H9 (cell line): ENCODE measurements around the gene ENHO. TPM values are rescaled to one million over a fixed set of nuclear protein-coding genes. Genes with fewer than 3 reads are reported as not detected.

Source experiments
- DNase-seq: peaks from one replicate; pipeline ENCODE4 v3.0.0-alpha.2; 2017
- H2AFZ ChIP-seq: one replicate; pipeline ENCODE4 v1.6.1; 2013; ENCODE audit warnings: mild to moderate bottlenecking, low read length, control low read depth, moderate library complexity
- H2AK5ac ChIP-seq: 2 replicates; pipeline ENCODE4 v1.6.1; 2013; ENCODE audit warnings: low read length, control low read depth, mixed read lengths; ENCODE audit not compliant: insufficient read length
- H2BK120ac ChIP-seq: one replicate; pipeline ENCODE4 v1.6.1; 2013; ENCODE audit warnings: low read depth, mild to moderate bottlenecking, low read length, control low read depth, inconsistent platforms; ENCODE audit not compliant: poor library complexity, severe bottlenecking
- H2BK12ac ChIP-seq: 2 replicates; pipeline ENCODE4 v1.6.1; 2013; ENCODE audit warnings: low read length, control low read depth, mixed read lengths, low read depth; ENCODE audit not compliant: insufficient read length
- H2BK15ac ChIP-seq: 2 replicates; pipeline ENCODE4 v1.6.1; 2013; ENCODE audit warnings: low read depth, low read length, control low read depth
- H2BK20ac ChIP-seq: one replicate; pipeline ENCODE4 v1.6.1; 2013; ENCODE audit warnings: low read depth, mild to moderate bottlenecking, low read length, control low read depth, inconsistent platforms; ENCODE audit not compliant: poor library complexity, severe bottlenecking
- H2BK5ac ChIP-seq: 2 replicates; pipeline ENCODE4 v1.6.1; 2013; ENCODE audit warnings: low read length, control low read depth, mixed read lengths; ENCODE audit not compliant: insufficient read length
- H3K14ac ChIP-seq: 2 replicates; pipeline ENCODE4 v1.6.1; 2013; ENCODE audit warnings: low read length, control low read depth; ENCODE audit not compliant: insufficient read depth
- H3K18ac ChIP-seq: 2 replicates; pipeline ENCODE4 v1.6.1; 2013; ENCODE audit warnings: low read depth, mild to moderate bottlenecking, mixed read lengths, low read length, control low read depth; ENCODE audit not compliant: insufficient read length
- H3K23ac ChIP-seq: 2 replicates; pipeline ENCODE4 v1.6.1; 2013; ENCODE audit warnings: low read length, control low read depth, mixed read lengths, low read depth; ENCODE audit not compliant: insufficient read length
- H3K23me2 ChIP-seq: 2 replicates; pipeline ENCODE4 v1.6.1; 2013; ENCODE audit warnings: low read depth, mild to moderate bottlenecking, mixed read lengths, low read length, control low read depth; ENCODE audit not compliant: insufficient read length, poor library complexity, severe bottlenecking
- H3K27ac ChIP-seq: 2 replicates; pipeline ENCODE4 v1.5.1; 2013; ENCODE audit warnings: low read length, control low read depth, mixed read lengths, low read depth; ENCODE audit not compliant: insufficient read length
- H3K27me3 ChIP-seq: 2 replicates; pipeline ENCODE4 v1.6.1; 2013; ENCODE audit warnings: low read length, control low read depth, inconsistent platforms; ENCODE audit not compliant: insufficient read depth
- H3K4ac ChIP-seq: 2 replicates; pipeline ENCODE4 v1.6.1; 2013; ENCODE audit warnings: low read depth, mild to moderate bottlenecking, control low read depth, inconsistent platforms, low read length, moderate library complexity
- H3K4me1 ChIP-seq: 2 replicates; pipeline ENCODE4 v1.6.1; 2013; ENCODE audit warnings: low read length, control low read depth, inconsistent platforms; ENCODE audit not compliant: insufficient read depth
- H3K4me2 ChIP-seq: 2 replicates; pipeline ENCODE4 v1.6.1; 2013; ENCODE audit warnings: low read length, control low read depth, mixed read lengths; ENCODE audit not compliant: insufficient read length, insufficient read depth
- H3K56ac ChIP-seq: 2 replicates; pipeline ENCODE4 v1.6.1; 2013; ENCODE audit warnings: low read depth, mild to moderate bottlenecking, mixed read lengths, low read length, control low read depth; ENCODE audit not compliant: insufficient read length
- H3K79me1 ChIP-seq: 2 replicates; pipeline ENCODE4 v1.6.1; 2013; ENCODE audit warnings: low read depth, mild to moderate bottlenecking, moderate library complexity, low read length, control low read depth, inconsistent platforms; ENCODE audit not compliant: insufficient read depth, poor library complexity, severe bottlenecking
- H3K79me2 ChIP-seq: 2 replicates; pipeline ENCODE4 v1.6.1; 2013; ENCODE audit warnings: low read length, control low read depth, inconsistent platforms; ENCODE audit not compliant: insufficient read depth
- H3K9ac ChIP-seq: 2 replicates; pipeline ENCODE4 v1.6.1; 2013; ENCODE audit warnings: low read length, control low read depth, mixed read lengths; ENCODE audit not compliant: insufficient read length; ENCODE audit errors: extremely low read depth
- H3K9me3 ChIP-seq: one replicate; pipeline ENCODE4 v1.6.1; 2013; ENCODE audit warnings: low read depth, low read length, inconsistent platforms; ENCODE audit not compliant: control insufficient read depth
- H3T11ph ChIP-seq: one replicate; pipeline ENCODE4 v1.6.1; 2013; ENCODE audit warnings: mild to moderate bottlenecking, low read length, control low read depth, inconsistent platforms
- H4K20me1 ChIP-seq: one replicate; pipeline ENCODE4 v1.6.1; 2013; ENCODE audit not compliant: control insufficient read depth, insufficient read length, insufficient read depth
- H4K5ac ChIP-seq: 2 replicates; pipeline ENCODE4 v1.6.1; 2013; ENCODE audit warnings: low read depth, mild to moderate bottlenecking, mixed read lengths, low read length, control low read depth; ENCODE audit not compliant: insufficient read length
- H4K8ac ChIP-seq: replicated peaks from 2 replicates; pipeline ENCODE4 v1.6.1; 2013; ENCODE audit warnings: low read length, control low read depth, mixed read lengths, low read depth; ENCODE audit not compliant: insufficient read length
- H4K91ac ChIP-seq: 2 replicates; pipeline ENCODE4 v1.6.1; 2013; ENCODE audit warnings: low read depth, mild to moderate bottlenecking, moderate library complexity, mixed read lengths, low read length, control low read depth; ENCODE audit not compliant: insufficient read length
- H3K27ac Mint-ChIP-seq, 3 experiments: 2 replicates in 2 of 3; 3 replicates in 1 of 3; pipeline ENCODE4 v1.8.0; 2020 to 2021; ENCODE audit warnings: mixed read lengths in 3 of 3, mild to moderate bottlenecking in 1 of 3, moderate library complexity in 1 of 3
- H3K27me3 Mint-ChIP-seq: 2 replicates; pipeline ENCODE4 v1.8.0; 2021; ENCODE audit warnings: low read depth, mild to moderate bottlenecking, moderate library complexity, mixed read lengths
- H3K36me3 Mint-ChIP-seq, 3 experiments: 2 replicates in 2 of 3; 3 replicates in 1 of 3; pipeline ENCODE4 v1.8.0; 2020 to 2021; ENCODE audit warnings: low read depth in 3 of 3, mixed read lengths in 3 of 3; ENCODE audit not compliant: insufficient read depth in 1 of 3
- H3K4me1 Mint-ChIP-seq, 2 experiments: 2 replicates each; pipeline ENCODE4 v1.8.0; 2020; ENCODE audit warnings: mixed read lengths in 2 of 2
- H3K4me3 Mint-ChIP-seq, 2 experiments: 2 replicates in 1 of 2; 3 replicates in 1 of 2; pipeline ENCODE4 v1.8.0; 2020 to 2021; ENCODE audit warnings: mild to moderate bottlenecking in 2 of 2, mixed read lengths in 2 of 2, moderate library complexity in 1 of 2
- H3K9me3 Mint-ChIP-seq, 2 experiments: 2 replicates in 1 of 2; 3 replicates in 1 of 2; pipeline ENCODE4 v1.8.0; 2020; ENCODE audit warnings: mild to moderate bottlenecking in 2 of 2, mixed read lengths in 2 of 2, moderate library complexity in 1 of 2
- WGBS: extraction: QIAGEN DNeasy Blood & Tissue Kit; methylation state at CpG from one replicate; pipeline ENCODE4 v1.1.7; 2013; ENCODE audit warnings: missing lambda C conversion rate, low lambda C conversion rate, mixed read lengths; ENCODE audit not compliant: insufficient read length; ENCODE audit errors: extremely low coverage; 5-methylcytosine and 5-hydroxymethylcytosine counted together
- total RNA-seq: library from RNA; stranded (reverse); gene quantifications from 2 replicates; pipeline ENCODE4 v1.2.1, GENCODE V29; 2021
- TF ChIP-seq, protein P1 (sequence below): fragments of 200-600 bp; sonication (generic); conservative IDR thresholded peaks from 3 replicates; pipeline ENCODE4 v1.8.0; 2021; ENCODE audit warnings: antibody characterized with exemption, mild to moderate bottlenecking

ENHO gene
- total RNA-seq, 1 experiment from 2014 or later: 14.5 TPM

GRCh38 chr9:34541540-34541939 lies 18.8 kb upstream of the ENHO start:
- Histone ChIP-seq H2BK5ac (no peak overlapping the region), H3K79me1 (no peaks in the 10 kb centered on the region), H3K14ac (no peak overlapping the region), H4K20me1 (no peaks in the 10 kb centered on the region), H3K56ac (no peak overlapping the region), H3T11ph (no peak overlapping the region), H3K23ac (no peak overlapping the region), H4K91ac (no peak overlapping the region), H3K4ac (no peak overlapping the region), H3K4me1 (no peaks in the 10 kb centered on the region), H2AFZ (no peak overlapping the region), H4K8ac (no peak overlapping the region), H3K23me2 (no peaks in the 10 kb centered on the region), H2AK5ac (no peak overlapping the region), H2BK20ac (no peak overlapping the region), H2BK12ac (no peak overlapping the region), H3K18ac (no peak overlapping the region), H3K27ac (no peak overlapping the region), H2BK15ac (no peak overlapping the region), H3K9me3 (no peaks in the 10 kb centered on the region), H4K5ac (no peak overlapping the region), H3K79me2 (no peaks in the 10 kb centered on the region), H3K27me3 (no peaks in the 10 kb centered on the region), H2BK120ac (no peak overlapping the region), H3K9ac (no peak overlapping the region), H3K4me2 (no peak overlapping the region)
- no peak for DNase-seq
- WGBS: no CpG with 5 or more reads among the region's 7 CpGs
- Mint-ChIP-seq H3K36me3 (no peaks in the 10 kb centered on the region), H3K27ac (no peak overlapping the region), H3K4me1 (peaks cover 3% of the 10 kb centered on the region in 2 experiments; a peak in 3 of 4 replicates), H3K4me3 (no peak overlapping the region), H3K27me3 (peaks cover 13% of the 10 kb centered on the region), H3K9me3 (no peaks in the 10 kb centered on the region)
- TF ChIP-seq, protein P1, sequence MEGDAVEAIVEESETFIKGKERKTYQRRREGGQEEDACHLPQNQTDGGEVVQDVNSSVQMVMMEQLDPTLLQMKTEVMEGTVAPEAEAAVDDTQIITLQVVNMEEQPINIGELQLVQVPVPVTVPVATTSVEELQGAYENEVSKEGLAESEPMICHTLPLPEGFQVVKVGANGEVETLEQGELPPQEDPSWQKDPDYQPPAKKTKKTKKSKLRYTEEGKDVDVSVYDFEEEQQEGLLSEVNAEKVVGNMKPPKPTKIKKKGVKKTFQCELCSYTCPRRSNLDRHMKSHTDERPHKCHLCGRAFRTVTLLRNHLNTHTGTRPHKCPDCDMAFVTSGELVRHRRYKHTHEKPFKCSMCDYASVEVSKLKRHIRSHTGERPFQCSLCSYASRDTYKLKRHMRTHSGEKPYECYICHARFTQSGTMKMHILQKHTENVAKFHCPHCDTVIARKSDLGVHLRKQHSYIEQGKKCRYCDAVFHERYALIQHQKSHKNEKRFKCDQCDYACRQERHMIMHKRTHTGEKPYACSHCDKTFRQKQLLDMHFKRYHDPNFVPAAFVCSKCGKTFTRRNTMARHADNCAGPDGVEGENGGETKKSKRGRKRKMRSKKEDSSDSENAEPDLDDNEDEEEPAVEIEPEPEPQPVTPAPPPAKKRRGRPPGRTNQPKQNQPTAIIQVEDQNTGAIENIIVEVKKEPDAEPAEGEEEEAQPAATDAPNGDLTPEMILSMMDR: no peak
